Gastroesophageal sphincter (tissue), 3 donors: Measurements from ENCODE around the gene STON2.

Experiments used
- CTCF ChIP-seq, 4 experiments: fragments of 200-600 bp in 2 of 4; fragments of 450-650 bp in 2 of 4; sonication (generic) in 1 of 4; IDR thresholded peaks; one replicate each; pipeline ENCODE4 v1.5.1; 2017 to 2019; ENCODE audit warnings: antibody characterized with exemption in 4 of 4, mild to moderate bottlenecking in 2 of 4, moderate library complexity in 2 of 4
- EP300 ChIP-seq: sonication (generic); formaldehyde crosslinking; IDR thresholded peaks from one replicate; pipeline ENCODE4 v1.6.1; 2017; ENCODE audit warnings: antibody characterized with exemption, mild to moderate bottlenecking
- POLR2A ChIP-seq, 2 donors: fragments of 450-650 bp; IDR thresholded peaks; one replicate each; pipeline ENCODE4 v1.6.1; 2017; ENCODE audit warnings: antibody characterized with exemption in 2 of 2, mild to moderate bottlenecking in 2 of 2, moderate library complexity in 1 of 2
- POLR2AphosphoS5 ChIP-seq: sonication (generic); formaldehyde crosslinking; IDR thresholded peaks from one replicate; pipeline ENCODE4 v1.6.1; 2017; ENCODE audit warnings: antibody characterized with exemption

- TF ChIP-seq EP300 (no peak), CTCF (IDR thresholded peaks at IDR 0.05) (no peak), POLR2A (IDR thresholded peaks at IDR 0.05) (no peak), POLR2AphosphoS5 (no peak)
These were observed 9.4 kb downstream of the STON2 start for GRCh38 chr14:81390696-81391095.
